Skeletal muscle cell (primary cell): Measurements from ENCODE around the gene ATP10B.
"Not testable (repeated sequence)": the region's sequence is repeated elsewhere in the genome, so short reads cannot be mapped to it uniquely, and the experiment has no call there.

Source experiments
- DNase-seq: peaks from one replicate; pipeline ENCODE4 v3.0.0-alpha.2; 2010; ENCODE audit warnings: low read depth
- H3K4me3 ChIP-seq: 2 replicates; pipeline ENCODE4 v1.5.1; 2011; ENCODE audit warnings: low read depth, mild to moderate bottlenecking, control low read depth, low read length, moderate library complexity

The ATP10B gene, protein sequence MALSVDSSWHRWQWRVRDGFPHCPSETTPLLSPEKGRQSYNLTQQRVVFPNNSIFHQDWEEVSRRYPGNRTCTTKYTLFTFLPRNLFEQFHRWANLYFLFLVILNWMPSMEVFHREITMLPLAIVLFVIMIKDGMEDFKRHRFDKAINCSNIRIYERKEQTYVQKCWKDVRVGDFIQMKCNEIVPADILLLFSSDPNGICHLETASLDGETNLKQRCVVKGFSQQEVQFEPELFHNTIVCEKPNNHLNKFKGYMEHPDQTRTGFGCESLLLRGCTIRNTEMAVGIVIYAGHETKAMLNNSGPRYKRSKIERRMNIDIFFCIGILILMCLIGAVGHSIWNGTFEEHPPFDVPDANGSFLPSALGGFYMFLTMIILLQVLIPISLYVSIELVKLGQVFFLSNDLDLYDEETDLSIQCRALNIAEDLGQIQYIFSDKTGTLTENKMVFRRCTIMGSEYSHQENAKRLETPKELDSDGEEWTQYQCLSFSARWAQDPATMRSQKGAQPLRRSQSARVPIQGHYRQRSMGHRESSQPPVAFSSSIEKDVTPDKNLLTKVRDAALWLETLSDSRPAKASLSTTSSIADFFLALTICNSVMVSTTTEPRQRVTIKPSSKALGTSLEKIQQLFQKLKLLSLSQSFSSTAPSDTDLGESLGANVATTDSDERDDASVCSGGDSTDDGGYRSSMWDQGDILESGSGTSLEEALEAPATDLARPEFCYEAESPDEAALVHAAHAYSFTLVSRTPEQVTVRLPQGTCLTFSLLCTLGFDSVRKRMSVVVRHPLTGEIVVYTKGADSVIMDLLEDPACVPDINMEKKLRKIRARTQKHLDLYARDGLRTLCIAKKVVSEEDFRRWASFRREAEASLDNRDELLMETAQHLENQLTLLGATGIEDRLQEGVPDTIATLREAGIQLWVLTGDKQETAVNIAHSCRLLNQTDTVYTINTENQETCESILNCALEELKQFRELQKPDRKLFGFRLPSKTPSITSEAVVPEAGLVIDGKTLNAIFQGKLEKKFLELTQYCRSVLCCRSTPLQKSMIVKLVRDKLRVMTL (N-terminal part only)

DNA sequence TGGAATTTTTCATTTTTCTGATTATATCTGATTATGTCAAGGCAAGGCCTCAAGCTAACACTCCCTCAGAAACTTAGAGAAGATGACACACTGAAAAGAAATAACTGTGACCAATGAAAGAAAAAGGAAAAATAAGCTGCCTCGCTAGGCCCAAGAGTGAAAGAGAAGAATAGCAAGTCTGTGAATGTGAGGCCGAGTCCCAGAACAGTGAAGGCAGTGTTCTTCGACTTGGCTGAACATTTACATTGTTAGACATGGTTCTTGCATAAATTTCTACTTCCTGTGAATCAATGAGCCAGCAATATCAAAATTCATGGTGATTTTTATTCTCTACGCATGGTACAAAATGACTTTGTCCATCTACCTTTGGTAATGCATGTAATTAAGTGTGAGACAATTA is at the start of gene ATP10B:
TSS of gene ATP10B (minus strand) at position 163 of the 400 bp plus-strand sequence. CDS start 164,137 bp downstream, outside the sequence.
- DNase-seq = no peak
- H3K4me3 ChIP-seq = no peak within 1 kb of the TSS

DNA sequence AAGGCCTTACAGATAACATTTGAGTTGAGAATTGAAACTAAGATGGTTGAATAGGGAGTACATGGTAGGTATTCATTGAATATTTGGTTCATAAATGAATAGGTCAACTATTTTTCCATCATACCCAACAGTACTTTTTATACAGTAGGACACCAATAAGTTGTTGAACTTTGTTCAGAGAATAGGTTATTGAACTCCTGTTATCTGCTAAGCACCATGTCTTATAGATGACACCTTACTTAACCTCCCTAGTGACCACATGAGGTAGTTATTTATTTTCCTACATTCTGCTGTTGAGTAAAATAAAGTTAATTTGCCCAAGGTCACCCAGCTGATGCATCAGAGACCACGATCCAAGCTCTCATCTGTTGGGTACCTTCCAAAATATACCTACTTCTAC is 49.6 kb upstream of the ATP10B start:
- no peak overlapping the region for H3K4me3 ChIP-seq
- DNase-seq = no peak

DNA sequence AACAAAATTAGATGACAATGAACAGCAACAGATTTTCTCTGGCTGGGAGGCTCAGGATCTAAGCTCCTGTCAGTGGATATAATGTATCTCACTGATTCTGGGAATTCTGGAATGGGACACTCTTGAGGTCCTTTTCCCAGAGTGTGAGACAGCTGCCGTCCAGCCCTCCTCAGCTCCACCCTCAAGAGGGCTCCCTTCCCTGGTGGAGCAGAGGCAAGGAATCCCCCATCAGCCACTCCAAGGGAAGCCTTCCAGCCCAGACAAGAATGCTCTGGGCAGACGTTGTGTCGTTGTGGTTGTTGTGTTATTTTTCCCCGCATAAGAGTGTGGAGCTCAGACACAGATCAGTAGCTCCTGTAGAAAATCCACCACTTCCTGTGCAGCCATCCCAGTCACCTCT is 47.7 kb upstream of the ATP10B start:
- no peak for DNase-seq
- no peak overlapping the region for H3K4me3 ChIP-seq

DNA sequence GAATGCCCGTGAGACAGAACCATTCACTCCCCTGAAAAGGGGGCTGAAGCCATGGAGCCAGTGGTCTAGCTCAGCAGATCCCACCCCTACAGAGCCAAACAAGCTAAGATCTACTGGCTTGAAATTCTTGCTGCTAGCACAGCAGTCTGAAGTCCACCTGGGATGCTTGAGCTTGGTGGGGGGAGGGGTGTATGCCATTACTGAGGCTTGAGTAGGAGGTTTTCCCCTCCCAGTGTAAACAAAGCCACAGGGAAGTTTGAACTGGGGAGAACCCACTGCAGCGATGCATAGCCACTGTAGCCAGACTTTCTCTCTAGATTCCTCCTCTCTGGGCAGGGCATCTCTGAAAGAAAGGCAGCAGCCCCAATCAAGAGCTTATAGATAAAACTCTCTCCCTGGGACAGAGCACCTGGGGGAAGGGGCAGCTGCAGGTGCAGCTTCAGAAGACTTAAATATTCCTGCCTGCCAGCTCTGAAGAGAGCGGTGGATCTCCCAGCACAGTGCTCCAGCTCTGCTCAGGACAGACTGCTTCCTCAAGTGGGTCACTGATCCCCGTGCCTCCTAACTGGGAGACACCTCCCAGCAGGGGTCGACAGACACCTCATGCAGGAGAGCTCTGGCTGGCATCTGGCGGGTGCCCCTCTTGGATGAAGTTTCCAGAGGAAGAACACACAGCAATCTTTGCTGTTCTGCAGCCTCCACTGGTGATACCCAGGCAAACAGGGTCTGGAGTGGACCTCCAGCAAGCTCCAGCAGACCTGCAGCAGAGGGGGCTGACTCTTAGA is 41.4 kb upstream of the ATP10B start:
- not testable (repeated sequence) for H3K4me3 ChIP-seq, DNase-seq

DNA sequence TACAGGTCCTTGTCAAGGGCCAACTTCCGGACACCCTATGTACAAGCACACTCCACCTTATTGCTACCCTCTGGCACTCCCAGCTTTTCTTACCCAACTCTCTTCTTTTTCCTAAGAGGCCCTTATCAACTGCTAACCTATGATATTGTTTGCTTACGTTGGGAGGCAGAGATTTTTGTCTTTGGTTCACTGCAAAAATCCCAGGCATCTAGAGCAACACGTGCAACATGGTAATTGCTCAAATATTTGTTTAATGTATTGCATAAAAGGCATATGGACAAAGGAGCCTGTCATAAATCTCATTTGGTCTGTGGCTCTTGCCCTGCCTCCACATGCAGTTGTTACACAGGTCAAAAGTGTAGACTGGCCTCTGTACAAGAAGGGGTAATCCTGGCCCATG is 35.8 kb upstream of the ATP10B start:
- no peak overlapping the region for H3K4me3 ChIP-seq
- no peak for DNase-seq

DNA sequence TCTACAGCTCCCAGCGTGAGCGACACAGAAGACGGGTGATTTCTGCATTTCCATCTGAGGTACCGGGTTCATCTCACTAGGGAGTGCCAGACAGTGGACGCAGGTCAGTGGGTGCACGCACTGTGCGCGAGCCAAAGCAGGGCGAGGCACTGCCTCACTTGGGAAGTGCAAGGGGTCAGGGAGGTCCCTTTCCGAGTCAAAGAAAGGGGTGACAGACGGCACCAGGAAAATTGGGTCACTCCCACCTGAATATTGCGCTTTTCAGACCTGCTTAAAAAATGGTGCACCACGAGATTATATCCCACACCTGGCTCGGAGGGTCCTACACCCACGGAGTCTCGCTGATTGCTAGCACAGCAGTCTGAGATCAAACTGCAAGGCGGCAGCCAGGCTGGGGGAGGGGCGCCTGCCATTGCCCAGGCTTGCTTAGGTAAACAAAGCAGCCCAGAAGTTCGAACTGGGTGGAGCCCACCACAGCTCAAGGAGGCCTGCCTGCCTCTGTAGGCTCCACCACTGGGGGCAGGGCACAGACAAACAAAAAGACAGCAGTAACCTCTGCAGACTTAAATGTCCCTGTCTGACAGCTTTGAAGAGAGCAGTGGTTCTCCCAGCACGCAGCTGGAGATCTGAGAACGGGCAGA is 21.7 kb upstream of the ATP10B start:
- not testable (repeated sequence) for H3K4me3 ChIP-seq, DNase-seq

DNA sequence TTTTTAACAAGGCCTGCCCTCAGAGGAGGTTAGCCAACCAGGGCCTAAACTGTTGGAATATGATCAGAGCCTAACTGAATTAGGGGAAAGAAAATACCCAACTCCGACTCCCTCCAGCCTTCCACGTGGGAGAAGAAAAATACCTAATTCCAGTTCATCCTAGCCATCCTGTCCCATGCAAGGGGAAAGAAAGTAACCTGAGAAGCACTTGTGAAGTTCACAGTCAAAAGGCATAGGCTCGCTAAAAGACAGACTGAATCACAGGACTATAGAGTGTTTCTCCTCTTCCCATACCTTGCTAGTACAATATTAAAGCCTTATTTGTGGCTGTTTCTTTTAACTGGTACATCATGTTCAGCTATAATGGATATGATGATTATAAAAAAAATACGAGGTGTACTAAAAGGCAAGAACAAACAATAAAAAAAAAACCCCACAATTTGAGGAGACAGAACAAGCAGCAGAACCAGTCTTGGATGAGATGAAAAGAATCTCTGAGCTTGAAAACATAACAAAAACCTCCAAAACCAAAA is 18.0 kb upstream of the ATP10B start:
- DNase-seq = no peak
- H3K4me3 ChIP-seq = no peak overlapping the region

DNA sequence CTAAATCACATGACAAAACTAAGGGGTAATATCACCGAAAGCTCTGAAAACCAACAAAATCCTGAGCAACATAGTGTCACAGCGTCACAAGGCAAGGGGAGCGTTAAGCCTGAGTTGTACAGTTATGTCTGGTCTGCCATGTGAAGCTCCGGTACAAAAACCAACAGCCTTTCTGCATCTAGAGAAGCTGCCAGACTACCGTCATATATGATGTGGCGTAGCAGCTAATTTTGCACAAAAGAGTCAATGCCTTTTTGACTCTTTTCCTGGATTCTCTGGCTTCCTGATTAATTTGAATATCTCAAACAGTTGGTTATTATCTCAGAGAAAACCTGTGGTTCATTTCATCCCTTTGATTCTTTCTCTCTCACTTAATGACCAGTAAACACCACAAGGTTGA is 16.0 kb upstream of the ATP10B start:
- no peak overlapping the region for H3K4me3 ChIP-seq
- DNase-seq = no peak

DNA sequence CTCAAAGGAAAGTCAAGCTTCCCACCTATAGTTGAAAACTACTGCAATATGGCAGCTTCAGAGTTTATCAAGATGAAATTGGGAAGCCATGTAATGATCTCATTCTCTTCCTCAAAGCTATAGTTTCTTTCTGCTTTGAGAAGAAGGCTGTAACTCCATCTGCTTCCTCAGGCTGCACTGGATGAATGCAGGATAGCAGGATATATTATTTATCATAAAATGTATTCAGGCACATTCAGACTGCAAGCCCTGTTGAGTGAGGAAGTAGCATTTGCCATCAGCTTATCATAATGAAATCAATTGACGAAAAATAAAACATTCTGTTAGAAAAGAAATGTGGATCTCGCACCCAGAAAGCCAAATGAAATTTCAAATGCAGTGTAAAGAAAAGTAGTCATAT is 560 bp downstream of the ATP10B start:
- no peak overlapping the region for H3K4me3 ChIP-seq
- DNase-seq = no peak

DNA sequence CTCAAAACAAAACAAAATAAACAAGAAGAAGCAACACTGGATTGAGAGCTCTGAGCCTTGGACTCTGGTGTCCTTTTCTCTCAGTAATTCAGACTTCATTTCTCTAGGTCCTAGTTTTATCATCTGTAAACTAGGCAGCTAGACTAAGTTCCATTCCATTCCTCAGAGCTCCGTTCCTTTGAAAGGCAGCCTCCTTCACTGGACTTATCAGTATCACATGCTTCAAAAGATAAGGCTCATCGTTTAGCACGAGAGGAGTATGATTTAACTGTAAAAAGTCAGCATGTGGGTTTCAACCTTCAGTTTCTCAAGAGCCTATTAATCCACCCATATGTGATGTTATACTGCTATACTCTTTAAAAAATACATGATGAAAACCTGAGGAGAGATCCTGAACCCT is 1.6 kb downstream of the ATP10B start:
- DNase-seq = no peak
- no peak overlapping the region for H3K4me3 ChIP-seq

DNA sequence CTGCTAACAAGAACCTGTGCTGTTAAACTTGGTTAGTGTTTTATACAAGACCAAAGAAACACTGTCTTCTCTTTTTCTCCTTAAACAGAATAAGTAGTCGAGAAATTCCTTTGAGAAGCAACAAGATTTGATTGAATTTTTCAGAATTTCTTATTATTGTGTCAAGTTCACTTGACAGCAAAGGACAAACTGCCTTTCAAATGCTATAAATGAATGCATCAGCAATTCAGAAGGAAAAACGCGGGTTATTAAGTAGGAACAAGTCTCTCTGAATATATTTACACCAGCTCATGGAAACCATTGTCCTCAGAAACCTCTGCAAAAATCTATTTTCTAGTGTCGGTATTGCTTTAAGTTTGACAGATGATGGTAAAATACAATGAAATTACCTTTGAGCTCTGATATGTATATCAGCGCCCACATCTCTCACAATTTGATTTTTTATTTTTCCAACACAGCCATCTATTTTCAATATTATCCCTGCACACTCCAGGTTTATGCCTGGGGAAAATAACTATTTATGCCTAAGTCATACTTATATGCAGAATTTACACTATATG is 4.4 kb downstream of the ATP10B start:
- DNase-seq = no peak
- no peak overlapping the region for H3K4me3 ChIP-seq

DNA sequence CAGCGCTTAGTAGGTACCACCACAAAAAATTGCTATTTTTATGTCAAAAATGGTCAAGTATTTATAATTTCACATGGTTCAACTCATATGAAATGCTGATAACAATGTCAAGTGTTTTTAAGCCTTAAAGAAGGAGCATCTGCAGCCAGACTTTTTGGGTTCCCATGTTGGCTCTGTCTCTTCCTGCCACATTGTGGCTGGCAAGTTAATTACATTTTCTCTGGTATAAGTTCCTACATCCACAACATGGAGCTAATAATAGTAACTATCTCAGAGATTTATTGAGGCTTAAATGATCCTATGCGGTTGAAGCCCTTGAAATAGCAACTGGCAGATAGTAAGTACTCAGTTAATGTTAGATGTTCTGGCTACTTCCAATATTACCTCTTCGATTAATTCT is 5.4 kb downstream of the ATP10B start:
- no peak overlapping the region for H3K4me3 ChIP-seq
- no peak for DNase-seq

DNA sequence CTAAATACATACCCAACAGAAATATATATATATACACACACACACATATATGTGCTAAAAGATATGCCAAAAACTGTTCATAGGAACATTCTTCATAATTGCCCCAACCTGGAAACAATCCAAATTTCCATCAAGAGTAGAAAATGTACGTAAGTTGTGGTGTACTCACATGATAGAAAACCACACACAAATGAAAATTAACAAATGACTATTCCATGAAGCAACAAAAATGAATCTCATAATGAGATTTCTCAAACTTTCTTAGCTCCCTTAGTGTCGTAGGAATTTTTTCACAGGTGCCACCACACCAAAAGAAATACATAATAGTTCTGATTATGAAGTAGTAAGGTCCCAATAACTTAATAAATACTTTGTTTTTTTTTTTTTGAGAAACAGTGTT is 7.8 kb downstream of the ATP10B start:
- DNase-seq = no peak
- H3K4me3 ChIP-seq = no peak overlapping the region

DNA sequence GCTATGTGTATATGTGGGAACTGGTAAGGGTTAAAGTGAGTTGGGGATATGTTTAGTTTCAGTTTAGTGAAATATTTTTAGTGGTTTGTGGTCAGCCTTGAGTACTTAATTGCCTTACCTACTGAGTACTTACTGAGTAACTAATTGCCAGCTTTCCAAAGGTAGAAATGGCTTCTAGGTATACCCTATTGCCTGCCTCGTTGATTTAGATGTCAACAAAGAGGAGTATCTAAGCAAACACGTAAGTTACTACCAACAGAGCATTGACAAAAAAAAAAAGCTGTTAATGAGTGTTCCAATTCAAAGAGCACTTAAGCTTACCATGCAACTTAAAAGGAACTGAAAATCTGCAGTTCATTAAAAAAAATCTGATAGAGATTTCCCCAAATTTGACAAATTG is 8.8 kb downstream of the ATP10B start:
- no peak for DNase-seq
- no peak overlapping the region for H3K4me3 ChIP-seq

DNA sequence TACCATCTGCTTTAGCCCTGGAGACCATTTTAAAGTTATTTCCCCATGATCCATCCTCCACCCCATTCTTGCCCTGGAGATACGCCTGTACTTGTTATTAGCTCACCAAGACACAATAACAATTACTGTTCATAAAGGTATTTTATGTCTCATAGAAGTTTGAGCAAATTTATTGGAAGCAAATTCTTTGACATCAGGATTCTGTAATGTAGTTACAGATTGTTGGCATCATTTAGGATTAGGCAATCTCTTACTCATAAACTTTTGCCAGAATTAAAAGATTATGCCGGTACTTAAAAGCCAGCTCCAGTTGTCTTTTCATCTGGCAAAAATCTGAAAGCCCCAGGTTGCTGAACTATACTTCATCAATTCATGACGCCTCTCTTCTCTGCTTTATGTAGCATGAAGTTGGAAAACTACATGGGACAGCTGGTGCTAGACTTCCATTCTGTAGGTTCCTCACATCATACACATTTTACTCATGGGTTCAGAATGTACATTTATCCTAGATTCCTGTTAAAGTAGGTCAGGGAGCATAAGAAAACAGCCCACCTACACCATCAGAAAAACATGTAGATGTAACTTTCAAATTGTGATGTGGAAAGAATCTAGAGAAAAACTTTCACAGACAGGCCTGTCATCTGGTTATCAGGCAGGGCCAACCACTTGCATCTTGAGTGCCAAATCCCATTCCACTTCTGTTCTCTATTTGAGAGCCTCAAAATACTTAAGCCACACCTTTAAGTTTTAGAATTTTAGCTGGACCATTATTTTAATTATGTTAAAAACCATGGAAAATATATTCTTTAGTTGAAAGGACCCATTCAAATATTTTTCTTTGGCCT is 14.0 kb downstream of the ATP10B start:
- no peak overlapping the region for H3K4me3 ChIP-seq
- no peak for DNase-seq

DNA sequence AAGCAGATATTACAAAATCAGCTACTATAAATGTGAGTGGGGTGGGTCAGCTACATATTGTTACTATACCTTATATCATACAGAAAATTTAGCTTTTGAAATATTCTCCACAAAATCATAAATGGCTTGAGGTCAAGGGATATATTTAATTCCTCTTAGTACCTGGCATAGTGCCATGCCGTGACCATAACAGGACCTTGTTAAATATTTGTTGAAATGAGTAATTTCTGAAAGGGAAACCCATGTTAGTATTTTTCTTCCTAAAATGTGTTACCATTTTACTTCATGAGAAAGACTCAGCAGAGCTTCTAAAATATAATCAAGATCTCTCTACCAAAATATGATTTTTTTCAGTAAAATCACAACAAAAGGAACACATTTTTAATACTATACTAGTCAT is 14.8 kb downstream of the ATP10B start:
- no peak overlapping the region for H3K4me3 ChIP-seq
- no peak for DNase-seq

DNA sequence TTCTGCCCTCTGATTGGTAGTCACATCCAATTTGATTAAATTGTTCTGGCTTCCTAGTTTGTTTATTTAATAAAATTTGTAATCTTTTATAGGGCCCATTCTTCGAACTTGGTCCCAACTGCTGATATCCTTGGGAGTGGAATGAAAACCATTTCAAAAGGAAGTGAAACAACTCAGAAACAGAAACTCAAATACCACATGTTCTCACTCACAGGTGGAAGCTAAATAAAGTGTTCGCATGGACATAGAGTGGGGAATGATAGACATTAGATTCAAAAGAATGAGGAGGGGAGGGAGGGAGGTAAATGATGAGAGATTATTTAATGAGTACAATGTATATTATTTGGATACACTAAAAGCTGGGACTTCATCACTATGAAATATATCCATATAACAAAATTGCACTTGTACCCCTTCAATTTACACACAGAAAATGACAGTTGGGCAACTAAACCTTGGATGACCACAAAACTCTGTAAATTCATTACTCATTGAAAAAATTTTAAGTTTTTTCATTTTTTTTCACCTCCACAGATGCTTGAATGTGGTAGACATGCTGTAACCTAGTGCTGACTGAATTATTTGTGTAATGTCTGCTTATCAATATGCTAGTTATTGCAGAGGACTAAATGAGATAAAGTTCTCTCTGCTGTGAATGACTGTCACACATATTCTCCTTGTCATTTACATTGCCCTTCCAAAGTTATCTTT is 16.0 kb downstream of the ATP10B start:
- DNase-seq = no peak
- H3K4me3 ChIP-seq = no peak overlapping the region
